ENCODE measurements around the gene CTIF. TPM values are rescaled to one million over a fixed set of nuclear protein-coding genes. Genes with fewer than 3 reads are reported as not detected.

The CTIF gene
- total RNA-seq, 1 donor from 2014 or later, result 4.2 TPM

DNA sequence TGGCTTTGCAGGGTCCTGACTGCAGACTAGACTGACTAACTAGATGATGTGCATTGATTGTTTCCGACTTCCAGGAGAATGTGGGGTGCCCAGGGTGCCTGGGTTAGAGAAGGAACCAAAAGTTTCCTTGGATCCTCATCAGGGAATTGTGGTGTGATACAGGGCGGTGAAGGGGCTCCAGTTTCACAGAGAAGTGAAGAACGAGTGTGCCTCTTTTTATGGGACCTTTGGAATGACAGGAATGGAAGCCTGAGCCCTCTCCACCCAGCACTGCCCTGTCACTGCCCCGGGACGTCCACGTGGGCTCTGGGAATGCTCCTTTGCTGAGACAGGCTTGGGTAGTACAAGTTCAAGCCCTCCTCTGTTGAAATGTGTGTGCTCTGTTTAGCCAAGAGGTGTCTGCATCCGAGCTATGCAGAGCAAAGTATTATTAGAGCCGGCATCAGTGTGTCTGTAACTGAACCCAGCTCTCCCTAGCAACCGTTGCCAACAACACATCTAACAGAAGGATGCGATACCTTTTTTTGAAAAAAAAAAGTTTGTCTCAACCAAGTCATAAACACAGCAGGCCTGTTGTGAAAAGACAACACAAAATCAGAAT, 228.4 kb downstream of the CTIF start:
- intact Hi-C loops (cut with micrococcal nuclease), result no loop called here

DNA sequence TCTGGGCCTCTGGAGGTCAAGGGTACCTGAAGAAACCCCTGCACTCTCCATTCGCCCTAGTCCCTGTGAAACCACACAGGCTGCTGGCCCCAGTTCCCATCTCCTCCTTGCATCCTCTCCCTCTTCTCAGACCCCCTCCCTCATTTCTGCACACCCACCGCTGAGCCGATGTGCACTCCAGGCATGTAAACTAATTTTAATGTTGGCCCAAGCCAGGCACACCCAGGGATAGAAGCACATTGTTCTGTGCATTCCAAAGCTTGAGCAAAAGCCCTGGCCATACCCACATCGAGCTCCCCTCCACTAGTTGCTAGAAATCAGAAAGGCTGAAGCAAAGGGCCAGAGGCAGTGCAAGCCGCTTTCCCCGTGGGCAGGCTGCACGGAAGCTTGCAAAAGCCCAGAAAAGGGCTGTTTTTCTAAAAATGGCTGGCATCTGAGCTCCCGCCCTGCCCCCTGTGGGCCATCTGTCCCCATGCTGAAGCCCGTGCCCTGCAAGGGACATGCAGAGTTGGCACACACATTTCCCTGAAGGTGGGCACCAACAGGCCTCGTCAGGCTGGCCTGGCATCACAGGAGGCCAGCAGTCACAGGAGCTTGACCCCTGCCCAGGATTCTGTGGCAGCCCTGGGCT, 230.3 kb downstream of the CTIF start:
- intact Hi-C loops (cut with micrococcal nuclease), result no loop called here

DNA sequence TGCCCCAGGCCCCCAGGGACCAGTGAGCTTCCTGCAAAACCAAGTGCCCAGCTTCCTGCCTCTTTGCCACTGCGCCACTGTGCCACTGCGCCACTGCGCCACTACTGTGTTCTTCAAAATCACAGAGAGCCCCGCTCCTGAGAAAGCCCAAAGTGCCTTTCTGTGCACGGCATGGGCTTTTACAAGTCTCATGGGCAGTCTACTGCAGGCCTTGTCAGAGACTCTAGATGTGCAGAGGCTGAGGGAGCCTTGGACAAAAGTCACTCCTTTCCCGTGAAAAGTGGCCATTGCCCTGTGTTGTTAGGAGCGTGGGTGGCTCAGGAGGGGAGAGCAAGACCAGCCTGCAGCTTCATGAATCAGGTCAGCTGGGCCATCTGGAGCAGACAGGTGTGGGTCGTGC, 231.4 kb downstream of the CTIF start:
- intact Hi-C loops (cut with micrococcal nuclease), result no loop called here

DNA sequence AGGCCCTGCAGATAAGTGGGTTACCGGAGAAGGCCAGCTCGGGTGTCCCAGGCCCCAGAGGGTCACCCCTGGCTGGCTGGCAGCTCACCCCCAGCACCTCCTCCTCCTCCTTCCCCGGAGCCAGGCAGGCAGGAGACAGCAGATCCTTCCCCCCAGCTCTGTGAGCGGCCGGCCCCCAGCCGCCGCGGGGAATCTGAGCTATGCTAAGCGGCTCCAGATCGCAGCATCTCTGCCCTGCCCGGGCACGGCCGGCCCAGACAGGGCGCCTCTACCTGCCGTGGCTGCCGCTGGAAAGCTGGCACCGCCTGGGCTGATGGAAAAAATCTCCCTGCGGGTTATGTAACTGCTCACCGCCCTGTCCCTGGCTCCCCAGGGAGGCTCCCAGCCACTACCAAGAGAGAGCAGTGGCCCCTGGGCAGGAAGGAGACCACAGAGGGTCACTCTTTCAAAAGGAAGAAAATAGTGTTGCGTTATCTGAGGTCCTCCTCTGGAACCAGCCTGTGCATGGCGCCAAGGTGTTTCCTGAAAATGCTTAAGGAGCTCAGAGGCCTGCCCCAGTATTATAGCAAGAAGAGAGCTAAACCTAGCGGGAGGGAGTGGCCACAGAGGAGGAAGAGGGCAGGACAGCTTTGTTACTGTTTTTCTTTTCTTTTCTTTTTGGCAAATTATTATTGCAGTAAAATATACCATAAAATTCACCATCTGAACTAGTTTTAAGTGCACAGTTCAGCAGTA, 233.0 kb downstream of the CTIF start:
- intact Hi-C loops (cut with micrococcal nuclease), result no loop called here

DNA sequence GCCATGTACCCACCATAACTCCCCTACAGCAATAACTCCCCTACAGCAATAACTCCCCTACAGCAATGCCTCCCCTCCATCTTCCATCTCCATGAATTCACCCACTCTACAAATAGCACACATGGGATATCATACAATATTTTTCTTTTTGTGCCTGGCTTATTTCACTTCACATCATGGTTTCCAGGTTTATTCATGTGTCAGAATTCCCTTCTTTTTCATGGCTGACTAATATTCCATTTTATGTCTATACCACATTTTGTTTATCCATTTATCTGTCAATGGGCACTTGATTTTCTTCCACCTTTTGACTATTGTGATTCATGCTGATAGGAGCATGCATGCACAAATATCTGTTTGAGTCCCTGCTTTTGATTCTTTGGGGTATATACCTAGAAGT, 233.6 kb downstream of the CTIF start:
- intact Hi-C loops (cut with micrococcal nuclease), result no loop called here

DNA sequence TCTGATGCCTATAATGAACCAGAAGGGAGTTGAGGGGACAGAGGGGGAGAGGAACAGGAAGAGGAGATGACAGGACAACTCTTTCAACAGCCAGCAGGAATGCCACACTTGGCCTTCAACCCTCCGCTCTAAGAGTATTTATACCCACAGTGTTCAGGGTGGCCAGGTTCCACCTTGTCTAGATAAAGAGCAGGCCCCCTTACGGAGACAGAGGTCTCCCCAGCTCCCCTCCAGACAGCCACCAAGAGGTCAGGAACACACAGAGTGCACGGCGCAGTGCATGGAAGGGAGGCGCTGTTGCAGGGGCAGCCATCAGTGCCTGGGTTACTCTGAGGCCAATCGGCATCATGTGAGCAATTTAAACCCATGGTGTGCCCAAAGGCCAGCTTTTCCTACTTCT, 235.0 kb downstream of the CTIF start:
- intact Hi-C loops (cut with micrococcal nuclease), result no loop called here

DNA sequence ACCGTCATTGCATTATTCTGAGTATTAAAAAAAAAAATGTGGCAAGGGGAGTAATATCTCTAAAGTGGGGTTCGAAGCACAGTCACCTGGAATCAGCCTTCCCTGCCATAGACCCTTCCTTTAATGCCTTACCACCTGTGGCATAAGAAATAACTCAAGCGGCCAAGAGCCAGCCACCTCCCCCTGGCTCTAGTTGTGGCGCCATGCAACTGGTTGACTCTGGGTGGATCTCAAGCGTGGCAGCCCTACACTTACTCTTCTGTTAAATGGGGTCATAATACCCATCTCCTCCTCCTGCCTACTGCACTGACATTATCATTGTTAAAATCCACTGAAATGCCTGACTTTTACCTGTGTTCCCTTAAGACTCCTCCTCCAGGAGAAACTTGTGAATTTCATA, 236.1 kb downstream of the CTIF start:
- intact Hi-C loops (cut with micrococcal nuclease), result no loop called here

DNA sequence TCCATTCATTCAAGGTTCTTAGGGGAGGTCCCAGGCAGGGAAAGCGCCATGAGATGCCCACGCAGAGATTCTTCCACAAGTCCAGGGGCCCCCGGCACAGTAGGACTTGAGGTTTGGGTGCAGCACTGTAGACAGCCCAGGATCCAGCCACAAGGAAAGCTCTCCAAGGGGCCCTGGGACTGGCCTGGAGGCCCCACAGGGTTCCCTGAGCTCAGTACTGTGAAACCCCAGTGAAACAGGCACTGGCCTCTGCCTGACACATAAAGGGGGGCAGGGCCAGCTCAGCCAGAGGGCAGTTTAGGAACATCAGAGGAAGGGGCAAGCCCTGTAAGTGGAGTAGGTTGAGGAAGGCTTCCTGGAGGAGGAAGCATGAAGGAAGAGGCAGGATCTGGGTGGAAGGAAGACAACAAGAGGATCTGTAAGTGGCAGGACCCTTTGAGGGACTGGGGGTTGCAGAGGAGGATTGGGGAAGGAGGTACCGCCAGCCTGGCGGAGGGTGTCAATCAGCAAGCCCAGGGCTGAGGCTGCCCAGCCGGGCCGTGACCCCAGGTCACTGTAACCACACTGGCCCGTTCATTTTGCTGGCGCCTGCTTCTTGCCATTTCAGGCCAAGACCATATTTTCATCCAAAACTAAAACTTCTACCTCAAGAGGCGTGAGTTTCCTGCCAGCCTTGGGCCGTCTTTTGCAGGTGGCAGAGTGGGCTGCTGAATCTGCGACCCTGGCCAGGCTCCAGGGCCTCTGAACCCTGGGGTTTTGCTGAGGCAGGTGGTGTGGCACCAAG, 236.7 kb downstream of the CTIF start:
- intact Hi-C loops (cut with micrococcal nuclease), result loop anchor here (2.0 kb wide), 4 partner anchors 67 to 403 kb away; no protein-coding TSS in a partner anchor

DNA sequence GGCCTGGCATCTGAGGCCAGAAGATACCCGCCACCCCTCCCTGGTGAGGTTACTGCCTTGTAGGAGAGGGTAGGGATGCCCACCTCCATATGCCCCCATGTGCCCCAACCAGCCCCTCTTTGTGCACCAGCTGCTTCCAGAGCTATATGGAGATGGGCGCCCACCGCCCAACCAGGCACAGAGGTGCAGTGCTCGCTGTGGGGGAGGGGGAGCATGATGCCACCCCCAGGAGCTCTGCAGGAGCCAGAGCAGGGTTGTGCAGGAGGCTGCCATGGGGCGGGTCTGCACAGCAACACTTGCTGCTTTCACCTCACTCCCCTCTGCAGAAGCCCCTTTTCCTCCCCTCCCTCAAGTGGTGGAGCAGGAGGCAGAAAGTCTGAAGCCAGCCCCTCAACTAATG, 237.3 kb downstream of the CTIF start:
- intact Hi-C loops (cut with micrococcal nuclease), result loop anchor here (2.0 kb wide), 4 partner anchors 67 to 403 kb away; no protein-coding TSS in a partner anchor

DNA sequence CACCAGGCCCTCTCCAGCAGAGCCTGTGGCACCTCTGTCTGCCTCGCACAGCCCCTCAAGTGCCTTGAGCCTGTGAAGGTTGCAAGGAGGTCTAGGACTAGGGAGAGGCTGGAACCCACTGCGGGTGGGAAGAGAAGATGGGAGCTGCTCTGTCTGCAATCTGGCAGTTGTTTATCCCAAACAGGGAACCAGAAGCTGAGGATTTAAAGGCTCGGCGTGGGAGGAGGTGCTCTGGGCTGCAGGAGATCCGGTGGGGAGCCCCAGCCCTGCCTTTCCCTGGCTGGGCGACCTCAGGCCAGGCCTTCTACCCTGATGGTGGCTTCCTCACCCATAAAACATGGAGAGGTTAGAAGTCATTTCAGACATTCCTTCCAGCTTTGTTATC, 237.8 kb downstream of the CTIF start:
- intact Hi-C loops (cut with micrococcal nuclease), result loop anchor here (1.0 to 2.0 kb wide), 11 partner anchors 58 to 671 kb away; no protein-coding TSS in a partner anchor

DNA sequence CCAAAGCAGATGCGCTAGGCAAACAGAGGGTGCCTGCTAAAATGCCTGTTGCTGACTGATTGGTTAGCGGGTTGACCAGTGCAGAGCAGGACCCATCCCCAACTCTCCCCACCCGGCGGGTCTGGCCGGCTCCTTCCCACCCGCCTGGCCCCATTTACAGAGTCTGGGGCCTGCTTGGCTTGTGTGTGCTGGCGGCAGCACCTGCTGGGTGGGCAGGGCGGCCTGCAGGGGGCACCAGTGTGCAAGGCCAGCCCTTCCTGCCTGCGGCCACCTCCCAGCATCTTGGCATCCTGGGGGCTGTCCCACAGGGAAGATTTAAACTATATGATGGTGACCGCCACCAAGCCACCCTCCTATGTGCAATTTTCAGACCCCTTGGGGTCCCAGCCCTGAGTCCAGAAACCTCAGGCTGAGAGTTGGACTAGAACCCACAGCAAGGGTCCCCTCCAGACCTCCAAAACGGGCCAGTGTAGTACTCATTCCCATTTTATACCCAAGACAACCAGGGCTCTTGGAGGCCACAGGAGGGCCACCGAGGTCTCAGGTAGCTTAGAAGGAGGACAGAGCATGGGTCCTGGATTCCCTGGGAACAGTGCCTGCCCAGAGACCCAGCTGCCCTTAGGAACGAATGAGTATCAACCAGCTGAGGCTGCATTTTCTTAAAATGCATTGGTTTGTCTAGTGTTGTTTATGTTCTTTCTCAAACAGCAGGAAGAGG, 238.4 kb downstream of the CTIF start:
- intact Hi-C loops (cut with micrococcal nuclease), result loop anchor here (1.0 to 2.0 kb wide), 11 partner anchors 57 to 670 kb away; no protein-coding TSS in a partner anchor

DNA sequence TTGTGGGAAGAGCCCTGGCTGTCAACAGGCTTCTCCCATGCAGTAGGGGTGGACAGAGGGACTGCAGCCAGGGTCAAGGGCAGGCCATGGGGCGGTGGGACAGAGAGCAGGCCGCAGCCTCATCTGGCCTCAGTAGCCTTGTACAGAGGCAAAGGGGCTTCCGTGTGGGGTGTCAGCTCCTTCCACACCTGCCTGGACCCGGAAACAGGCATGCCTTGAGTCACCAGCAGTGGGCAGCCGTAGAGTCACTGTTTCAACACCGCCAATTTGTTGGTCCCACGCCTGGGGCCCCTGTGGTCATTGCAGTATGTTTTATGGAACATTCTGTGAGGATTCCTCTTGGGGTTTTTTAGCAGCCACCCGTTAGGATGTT, 238.9 kb downstream of the CTIF start:
- intact Hi-C loops (cut with micrococcal nuclease), result loop anchor here (1.0 to 2.0 kb wide), 11 partner anchors 57 to 670 kb away; no protein-coding TSS in a partner anchor

DNA sequence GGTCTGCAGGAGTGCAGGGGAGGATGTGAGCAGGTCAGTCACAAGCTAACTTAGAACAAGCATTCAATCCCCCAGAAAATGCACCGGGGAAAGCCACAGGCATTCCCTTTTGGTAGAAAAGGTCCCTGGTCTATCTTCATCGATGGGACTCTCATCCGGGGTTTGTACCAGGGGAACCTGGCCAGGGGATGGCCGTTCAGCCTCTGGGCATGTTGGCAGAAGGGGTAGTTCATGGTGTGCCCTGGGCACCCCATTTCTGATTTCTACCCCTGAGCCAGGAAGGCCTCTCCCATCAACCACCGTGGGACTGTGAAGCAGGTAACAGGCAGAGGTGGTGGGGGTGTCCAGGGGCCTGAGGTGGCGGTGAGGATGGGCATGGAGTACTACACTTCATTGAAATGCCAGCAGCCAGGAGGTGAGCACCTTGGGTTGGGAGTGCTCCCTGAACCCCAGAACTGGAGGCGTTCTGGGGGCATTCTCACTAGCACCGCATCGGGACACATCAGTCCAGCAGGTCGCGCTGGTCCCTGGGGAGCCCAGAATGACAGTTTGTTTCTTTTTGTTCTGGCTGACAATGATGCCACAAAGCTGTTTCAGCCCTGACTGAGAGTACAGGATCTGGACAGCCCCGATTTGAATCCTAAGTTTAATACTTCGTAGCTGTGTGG, 239.6 kb downstream of the CTIF start:
- intact Hi-C loops (cut with micrococcal nuclease), result no loop called here

DNA sequence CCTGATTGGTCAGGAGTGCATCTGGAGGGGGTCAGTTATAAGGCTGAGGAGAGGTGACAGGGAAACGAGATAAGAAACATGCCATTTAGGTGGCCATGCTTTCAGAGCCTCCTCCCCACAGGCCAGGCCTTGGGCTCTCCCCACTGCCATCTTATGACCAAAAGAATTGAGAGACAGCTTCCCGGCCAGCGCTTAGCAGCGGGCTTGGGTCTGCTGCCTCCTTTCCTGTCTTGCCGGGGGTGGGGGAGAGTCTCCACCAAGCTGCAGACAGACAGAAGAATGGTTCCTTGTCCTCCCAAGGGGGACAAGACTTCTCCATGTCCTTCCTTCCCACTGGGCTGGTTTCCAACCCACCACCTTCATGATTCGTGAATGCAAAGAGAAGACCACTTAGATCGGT, 240.6 kb downstream of the CTIF start:
- intact Hi-C loops (cut with micrococcal nuclease), result no loop called here

DNA sequence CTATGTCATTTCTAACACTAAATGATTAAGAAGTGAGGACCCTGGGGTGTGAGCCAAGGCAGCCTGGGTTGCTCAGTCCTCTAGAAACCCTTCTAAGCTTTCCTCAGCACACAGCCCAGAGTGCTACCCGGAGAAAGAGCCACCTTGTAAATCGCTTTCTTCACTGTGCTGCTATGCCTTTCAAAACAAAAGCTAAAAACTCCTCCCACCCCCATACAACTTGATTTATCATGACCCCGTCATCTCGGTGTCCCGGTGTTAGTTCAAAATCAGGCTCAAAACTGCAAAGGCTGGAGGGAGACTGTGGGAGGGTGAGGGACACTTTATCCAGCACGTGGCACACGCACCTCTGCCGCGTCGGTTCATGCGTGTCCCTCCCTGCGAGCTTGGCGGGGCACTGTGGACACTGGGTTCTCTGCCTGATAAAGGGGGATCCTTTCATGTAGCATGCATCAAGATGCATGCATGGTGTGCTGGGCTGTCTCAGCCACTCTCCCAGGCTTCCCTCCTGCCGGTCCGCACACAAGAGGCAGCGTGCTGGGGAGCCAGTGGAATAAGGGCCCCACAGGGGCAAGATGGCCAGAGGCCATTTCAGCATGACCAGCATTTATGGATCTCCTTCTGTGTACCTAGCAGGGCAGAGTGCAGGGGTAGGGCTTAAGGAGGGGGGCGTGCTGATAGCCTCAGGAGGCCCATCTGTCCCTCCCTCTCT, 241.5 kb downstream of the CTIF start:
- intact Hi-C loops (cut with micrococcal nuclease), result no loop called here

DNA sequence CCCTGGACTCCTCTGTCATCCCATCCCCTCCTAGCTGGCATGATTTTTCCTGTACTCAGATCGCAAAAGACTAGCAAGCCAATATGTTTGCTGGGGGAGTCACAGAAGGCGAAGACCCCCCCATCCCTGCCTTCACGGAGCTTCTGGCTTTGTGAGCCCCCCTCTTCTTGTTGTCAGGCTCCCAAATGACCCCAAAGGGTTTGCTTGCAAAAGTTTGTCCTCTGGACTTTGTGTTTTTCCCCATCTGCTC, 242.0 kb downstream of the CTIF start:
- intact Hi-C loops (cut with micrococcal nuclease), result no loop called here

DNA sequence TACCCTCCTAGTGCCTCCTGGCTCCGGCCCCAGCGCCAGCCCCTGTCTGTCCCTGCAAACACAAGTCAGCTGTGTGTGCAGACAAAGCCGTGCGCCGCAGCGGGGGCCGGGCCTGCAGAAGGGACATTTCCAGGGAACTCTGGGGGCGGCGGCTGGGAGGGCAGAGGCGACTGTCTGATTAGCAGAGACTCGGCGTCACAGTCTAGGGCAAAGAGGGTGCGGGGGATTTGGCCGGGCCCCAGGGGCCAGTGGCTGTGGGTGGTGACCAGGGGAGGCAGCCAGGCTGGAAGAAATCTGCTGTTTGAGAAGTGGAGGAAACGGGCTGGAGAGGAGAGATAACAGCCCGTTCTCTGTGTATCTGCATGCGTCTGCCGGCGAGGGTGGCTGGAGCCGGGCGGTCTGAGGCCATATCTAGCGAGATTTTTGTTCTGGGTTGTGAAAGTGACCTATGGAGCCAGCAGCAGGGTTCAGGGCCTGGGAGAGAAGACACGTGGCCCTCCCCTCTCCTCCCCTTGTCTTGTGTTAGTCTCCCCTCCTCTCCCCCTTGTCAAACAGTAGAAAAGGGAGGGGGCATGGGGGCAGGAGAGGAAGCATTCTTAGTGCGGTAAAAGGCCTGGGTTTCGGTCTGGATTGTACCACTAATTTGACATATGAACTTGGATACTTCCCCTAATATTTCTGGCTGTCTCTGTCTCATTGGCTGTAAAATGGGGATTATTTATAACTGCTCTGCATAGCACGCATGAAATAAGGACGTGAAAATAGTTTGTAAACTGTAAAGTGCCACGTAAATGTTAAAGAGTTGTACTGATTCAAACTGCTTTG, 242.5 kb downstream of the CTIF start:
- intact Hi-C loops (cut with micrococcal nuclease), result no loop called here

DNA sequence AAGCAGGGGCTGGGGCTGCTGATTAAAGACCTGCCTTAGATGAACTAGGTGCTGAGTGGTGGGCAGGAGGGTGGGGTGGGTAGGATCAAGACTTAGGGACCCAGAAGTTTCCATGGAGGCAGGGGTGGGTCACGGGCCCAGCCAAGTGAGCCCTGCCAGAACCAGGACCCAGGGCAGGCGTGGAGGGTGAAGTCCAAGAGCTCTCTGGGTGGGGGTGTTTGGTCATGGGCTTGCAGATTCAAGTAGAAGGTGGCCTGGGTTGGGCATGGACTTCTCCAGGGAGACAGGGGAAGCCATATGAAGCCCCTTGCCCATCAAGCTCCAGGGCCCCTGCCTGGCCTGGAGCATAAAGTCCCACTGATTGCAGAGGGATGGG, 243.1 kb downstream of the CTIF start:
- intact Hi-C loops (cut with micrococcal nuclease), result no loop called here

DNA sequence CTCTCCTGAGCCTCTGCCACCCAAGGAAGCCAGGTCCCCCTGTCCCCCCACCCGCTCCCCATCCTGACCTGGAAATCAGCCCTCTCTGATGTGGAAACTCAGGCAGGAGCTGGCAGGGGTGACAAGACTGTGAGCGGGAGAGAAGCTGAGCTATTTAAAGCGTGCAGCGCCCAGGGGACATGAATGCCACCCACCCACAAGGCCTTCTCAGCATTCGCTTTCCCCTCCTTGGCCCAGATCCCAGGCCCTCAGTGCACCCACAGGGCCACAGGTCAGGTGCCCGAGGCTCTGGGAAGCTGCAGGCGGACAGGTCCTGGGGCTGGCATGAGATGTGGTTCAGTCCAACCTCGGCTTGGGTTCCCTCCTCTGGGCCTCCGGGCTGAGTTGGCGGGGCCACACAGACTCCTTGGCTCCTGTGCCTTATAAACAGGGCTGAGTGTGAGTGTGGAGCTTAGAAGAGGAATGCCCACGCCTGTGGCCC, 243.6 kb downstream of the CTIF start:
- intact Hi-C loops (cut with micrococcal nuclease), result no loop called here
